ENCODE data around the gene GLP2R.

DNA sequence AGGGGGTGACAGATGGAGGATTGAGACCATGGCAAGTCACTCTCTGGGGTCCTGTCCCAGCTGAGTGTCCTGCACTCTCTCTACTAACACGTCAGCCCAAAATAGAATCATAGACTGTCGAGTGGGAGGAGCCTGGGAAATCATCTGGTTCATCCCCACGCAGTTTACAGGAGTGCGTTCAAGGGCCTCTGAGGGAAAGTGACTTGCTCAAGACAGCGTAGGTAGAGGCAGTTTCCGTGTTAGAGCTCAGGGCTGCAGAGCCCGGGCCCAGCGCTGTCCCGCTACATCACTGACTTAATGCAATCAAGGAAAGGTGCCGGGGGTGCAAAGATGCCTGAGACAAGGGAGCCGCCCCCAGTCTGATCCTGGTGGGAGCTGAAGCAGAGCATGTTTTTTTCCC, 14.2 kb upstream of the GLP2R start:
- TF ChIP-seq CTCF (conservative IDR thresholded peaks at IDR 0.05; ENCODE audit: low read depth, low read length) (no peak), EZH2 (IDR thresholded peaks at IDR 0.05; ENCODE audit: low read length, unreplicated experiment) (no peak)

Data from PC-3 (cell line).